WTC11 (cell line): Measurements from ENCODE around the gene AGPS. TPM values are rescaled to one million over a fixed set of nuclear protein-coding genes. Genes with fewer than 3 reads are reported as not detected.

Experiments
- ATAC-seq: fragments of 200-7000 bp; cut with Tn5 transposase; 2 replicates; pipeline ENCODE4 v1.10.0; 2021; ENCODE audit warnings: mild to moderate bottlenecking, moderate library complexity
- CTCF ChIA-PET: fragments of 300-600 bp; sonication (Branson Sonifier 250); formaldehyde crosslinking; loops from one replicate; lab custom pipeline; 2021; ENCODE audit warnings: antibody characterized with exemption; lab: Charles Lee
- POLR2A ChIA-PET: fragments of 350-600 bp; sonication (Branson Sonifier 250); formaldehyde crosslinking; loops from one replicate; lab custom pipeline; 2021; ENCODE audit warnings: antibody characterized with exemption; lab: Charles Lee
- DNase-seq: peaks from one replicate; pipeline ENCODE4 v3.0.0; 2021; ENCODE audit warnings: low spot score
- H3K27ac Mint-ChIP-seq: 2 replicates; pipeline ENCODE4 v1.8.0; 2021; ENCODE audit warnings: mixed read lengths
- H3K27me3 Mint-ChIP-seq: 2 replicates; pipeline ENCODE4 v1.8.0; 2021; ENCODE audit warnings: low read depth, mild to moderate bottlenecking, moderate library complexity, mixed read lengths
- H3K36me3 Mint-ChIP-seq: 2 replicates; pipeline ENCODE4 v1.8.0; 2021; ENCODE audit warnings: mixed read lengths
- H3K4me1 Mint-ChIP-seq: 2 replicates; pipeline ENCODE4 v1.8.0; 2022; ENCODE audit warnings: mixed read lengths
- H3K4me3 Mint-ChIP-seq: 2 replicates; pipeline ENCODE4 v1.8.0; 2021; ENCODE audit warnings: mild to moderate bottlenecking, moderate library complexity, mixed read lengths
- H3K9me3 Mint-ChIP-seq: 2 replicates; pipeline ENCODE4 v1.8.0; 2021; ENCODE audit warnings: mixed read lengths
- AR ChIP-seq: fragments of 250-450 bp; sonication (Bioruptor Pico); IDR thresholded peaks from 2 replicates; pipeline ENCODE4 v1.9.0; 2021; ENCODE audit warnings: mild to moderate bottlenecking
- ATF1 ChIP-seq: sonication (generic); formaldehyde crosslinking; IDR thresholded peaks from 2 replicates; pipeline ENCODE4 v1.8.1; 2023; ENCODE audit warnings: mild to moderate bottlenecking, moderate library complexity, missing genetic modification reagents
- E2F4 ChIP-seq: sonication (generic); formaldehyde crosslinking; IDR thresholded peaks from 2 replicates; pipeline ENCODE4 v1.8.1; 2022; ENCODE audit warnings: low read depth, mild to moderate bottlenecking, moderate library complexity, missing genetic modification reagents, borderline replicate concordance
- ELF4 ChIP-seq: sonication (generic); formaldehyde crosslinking; IDR thresholded peaks from 2 replicates; pipeline ENCODE4 v1.8.1; 2022; ENCODE audit warnings: low read depth, mild to moderate bottlenecking, moderate library complexity, missing genetic modification reagents
- ERG ChIP-seq: fragments of 250-450 bp; sonication (Bioruptor Pico); IDR thresholded peaks from 2 replicates; pipeline ENCODE4 v1.8.0; 2021; ENCODE audit warnings: mild to moderate bottlenecking
- GTF2I ChIP-seq: fragments of 250-450 bp; sonication (Bioruptor Pico); conservative IDR thresholded peaks from 2 replicates; pipeline ENCODE4 v1.4.0; 2021; ENCODE audit warnings: mild to moderate bottlenecking
- HMGXB4 ChIP-seq: sonication (generic); formaldehyde crosslinking; IDR thresholded peaks from 2 replicates; pipeline ENCODE4 v1.8.1; 2023; ENCODE audit warnings: mild to moderate bottlenecking, moderate library complexity, missing genetic modification reagents
- JAZF1 ChIP-seq: fragments of 250-450 bp; sonication (Bioruptor Pico); IDR thresholded peaks from 2 replicates; pipeline ENCODE4 v1.9.0; 2021; ENCODE audit warnings: moderate library complexity, mild to moderate bottlenecking, inconsistent platforms
- MXD4 ChIP-seq: fragments of 250-450 bp; sonication (Bioruptor Pico); IDR thresholded peaks from 2 replicates; pipeline ENCODE4 v1.8.0; 2021; ENCODE audit warnings: mild to moderate bottlenecking, moderate library complexity, borderline replicate concordance
- PRRX2 ChIP-seq: fragments of 250-450 bp; sonication (Bioruptor Pico); IDR thresholded peaks from 2 replicates; pipeline ENCODE4 v1.8.0; 2021; ENCODE audit warnings: mild to moderate bottlenecking
- SMAD3 ChIP-seq: sonication (generic); formaldehyde crosslinking; IDR thresholded peaks from 2 replicates; pipeline ENCODE4 v1.8.0; 2022; ENCODE audit warnings: missing genetic modification reagents, mild to moderate bottlenecking, borderline replicate concordance
- SOX15 ChIP-seq: fragments of 250-450 bp; sonication (Bioruptor Pico); IDR thresholded peaks from 2 replicates; pipeline ENCODE4 v1.9.0; 2021; ENCODE audit warnings: mild to moderate bottlenecking
- SP1 ChIP-seq: sonication (generic); formaldehyde crosslinking; conservative IDR thresholded peaks from 2 replicates; pipeline ENCODE4 v1.8.1; 2022; ENCODE audit warnings: missing genetic modification reagents
- TP53 ChIP-seq: sonication (generic); formaldehyde crosslinking; IDR thresholded peaks from 2 replicates; pipeline ENCODE4 v1.8.1; 2023; ENCODE audit warnings: mild to moderate bottlenecking, missing genetic modification reagents
- USF1 ChIP-seq: sonication (generic); formaldehyde crosslinking; IDR thresholded peaks from 2 replicates; pipeline ENCODE4 v1.8.0; 2022; ENCODE audit warnings: mild to moderate bottlenecking, missing genetic modification reagents
- ZMAT4 ChIP-seq: fragments of 250-450 bp; sonication (Bioruptor Pico); IDR thresholded peaks from 2 replicates; pipeline ENCODE4 v1.9.0; 2021; ENCODE audit warnings: mild to moderate bottlenecking
- ZNF416 ChIP-seq: fragments of 250-450 bp; sonication (Bioruptor Pico); IDR thresholded peaks from 2 replicates; pipeline ENCODE4 v1.9.0; 2021; ENCODE audit warnings: mild to moderate bottlenecking, inconsistent platforms
- ZNF423 ChIP-seq: fragments of 250-450 bp; sonication (Bioruptor Pico); IDR thresholded peaks from 2 replicates; pipeline ENCODE4 v2.1.2; 2022; ENCODE audit warnings: mild to moderate bottlenecking, moderate library complexity
- ZNF532 ChIP-seq: fragments of 250-450 bp; sonication (Bioruptor Pico); IDR thresholded peaks from 2 replicates; pipeline ENCODE4 v1.9.0; 2021; ENCODE audit warnings: mild to moderate bottlenecking, borderline replicate concordance
- total RNA-seq: library from RNA; stranded (reverse); gene quantifications from 3 replicates; pipeline ENCODE4 v1.2.3, GENCODE V29; 2021
- TF ChIP-seq, protein P1 (sequence below): sonication (generic); formaldehyde crosslinking; IDR thresholded peaks from 2 replicates; pipeline ENCODE4 v1.8.1; 2022; ENCODE audit warnings: mild to moderate bottlenecking, moderate library complexity, missing genetic modification reagents

Gene AGPS
- total RNA-seq, 1 experiment from 2014 or later: 60.8 TPM

GRCh38 chr2:177506998-177507397, 114.4 kb downstream of the AGPS start:
- ATAC-seq: no peak
- ChIA-PET CTCF (no interaction called here), POLR2A (no interaction called here)
- H3K4me3 Mint-ChIP-seq: no peak overlapping the region
- H3K9me3 Mint-ChIP-seq: no peaks in the 10 kb centered on the region
- H3K27me3 Mint-ChIP-seq: no peaks in the 10 kb centered on the region
- no peaks in the 10 kb centered on the region for H3K4me1 Mint-ChIP-seq
- no peak overlapping the region for H3K27ac Mint-ChIP-seq
- H3K36me3 Mint-ChIP-seq: peaks cover 3% of the 10 kb centered on the region; the same call in 1 of the 2 replicates
- no peak for DNase-seq
- TF ChIP-seq, protein P1, sequence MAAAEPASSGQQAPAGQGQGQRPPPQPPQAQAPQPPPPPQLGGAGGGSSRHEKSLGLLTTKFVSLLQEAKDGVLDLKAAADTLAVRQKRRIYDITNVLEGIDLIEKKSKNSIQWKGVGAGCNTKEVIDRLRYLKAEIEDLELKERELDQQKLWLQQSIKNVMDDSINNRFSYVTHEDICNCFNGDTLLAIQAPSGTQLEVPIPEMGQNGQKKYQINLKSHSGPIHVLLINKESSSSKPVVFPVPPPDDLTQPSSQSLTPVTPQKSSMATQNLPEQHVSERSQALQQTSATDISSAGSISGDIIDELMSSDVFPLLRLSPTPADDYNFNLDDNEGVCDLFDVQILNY (CRISPR knock-in tag): no peak
- TF ChIP-seq HMGXB4 (no peak), TP53 (no peak), SMAD3 (CRISPR knock-in tag) (no peak), ELF4 (CRISPR knock-in tag) (no peak), SOX15 (CRISPR knock-in tag) (no peak), JAZF1 (CRISPR knock-in tag) (no peak), SP1 (CRISPR knock-in tag) (no peak), AR (CRISPR knock-in tag) (no peak), PRRX2 (CRISPR knock-in tag) (no peak), ERG (CRISPR knock-in tag) (no peak), ZNF416 (CRISPR knock-in tag) (no peak), MXD4 (CRISPR knock-in tag) (no peak), ZMAT4 (CRISPR knock-in tag) (no peak), E2F4 (CRISPR knock-in tag) (no peak), GTF2I (CRISPR knock-in tag) (no peak)

DNA sequence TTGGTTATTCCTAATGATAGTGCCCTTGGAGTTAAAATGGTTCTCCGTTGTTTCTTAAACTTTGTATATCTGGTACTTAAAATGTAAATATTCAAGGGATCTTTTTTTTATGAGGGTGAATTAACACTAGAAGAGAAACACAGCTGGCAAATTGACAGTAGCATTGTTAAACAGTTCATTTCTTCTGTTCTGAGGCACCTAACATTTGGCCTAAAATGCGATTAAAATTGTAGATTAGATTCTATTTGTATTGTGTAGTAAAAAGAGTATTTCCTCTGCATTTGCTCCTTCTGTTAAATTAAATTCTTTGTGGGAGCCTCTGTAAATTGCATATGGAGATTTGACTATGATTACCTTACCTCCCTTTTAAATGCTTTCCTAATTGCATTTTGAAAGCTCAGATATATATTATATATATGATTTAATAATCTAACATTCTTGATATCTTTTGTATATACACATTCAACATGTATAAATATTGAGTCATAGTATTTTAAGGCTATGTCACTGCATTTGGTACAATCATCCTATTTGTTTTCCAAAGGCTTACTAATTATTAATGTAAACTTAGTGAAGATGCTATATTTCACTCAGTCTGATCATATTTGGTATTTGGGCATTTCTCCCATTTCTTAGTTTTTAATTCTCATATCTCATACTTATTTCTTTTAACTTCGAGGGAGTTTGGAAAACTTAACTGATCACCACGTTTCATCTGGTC, 124.4 kb downstream of the AGPS start:
- ChIA-PET POLR2A (no interaction called here), CTCF (no interaction called here)
- H3K27ac Mint-ChIP-seq: no peak overlapping the region
- H3K4me1 Mint-ChIP-seq: peaks cover 39% of the 10 kb centered on the region
- DNase-seq: no peak
- no peak for ATAC-seq
- no peak overlapping the region; the same call in 1 of the 2 replicates for H3K4me3 Mint-ChIP-seq
- H3K27me3 Mint-ChIP-seq: no peaks in the 10 kb centered on the region
- H3K9me3 Mint-ChIP-seq: no peaks in the 10 kb centered on the region
- no peaks in the 10 kb centered on the region; the same call in 1 of the 2 replicates for H3K36me3 Mint-ChIP-seq
- TF ChIP-seq ATF1: no peak
- no peak for TF ChIP-seq ZNF423
- TF ChIP-seq USF1 (CRISPR knock-in tag): no peak
- TF ChIP-seq ZNF532: no peak
- no peak for TF ChIP-seq E2F4 (CRISPR knock-in tag)
